ENCODE measurements around the gene GUCY1A1. TPM values are rescaled to one million over a fixed set of nuclear protein-coding genes. Genes with fewer than 3 reads are reported as not detected.

The GUCY1A1 gene
- total and polyA plus RNA-seq, 9 donors, result 10.2 to 18.3 (median 13.7) TPM

DNA sequence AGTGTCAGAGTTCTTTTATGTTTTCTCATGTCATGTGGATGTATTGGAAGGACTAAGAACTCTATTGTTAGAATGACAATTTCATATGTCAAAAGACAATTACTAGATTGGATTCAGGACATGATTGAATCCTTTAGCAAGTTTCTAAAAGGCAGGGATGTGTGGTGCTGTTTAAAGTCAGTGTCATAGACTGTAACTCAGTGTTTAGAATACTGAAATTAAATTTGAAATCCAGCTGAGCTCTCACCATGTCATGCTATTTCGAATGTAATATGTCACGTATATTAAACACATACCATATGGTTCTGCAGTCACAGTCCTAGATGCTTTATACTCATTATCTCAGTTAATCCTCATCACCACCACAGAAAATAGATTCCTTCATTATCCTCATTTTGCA, 100.0 kb downstream of the GUCY1A1 start:
- no peak for DNase-seq
- Histone ChIP-seq H3K27ac (ENCODE audit: low read length) (no peak overlapping the region), H3K9me3 (replicated peaks; ENCODE audit: control insufficient read depth, low read depth, low read length) (no peaks in the 10 kb centered on the region), H3K36me3 (ENCODE audit: control insufficient read depth, insufficient read depth, low read length) (no peaks in the 10 kb centered on the region), H3K4me1 (ENCODE audit: control insufficient read depth, insufficient read depth, low read length) (peaks cover 3% of the 10 kb centered on the region), H3K27me3 (ENCODE audit: control insufficient read depth, insufficient read depth, low read length) (no peaks in the 10 kb centered on the region), H3K4me3 (ENCODE audit: low read length) (no peak overlapping the region)
- no CpG with 5 or more reads among the region's 2 CpGs for WGBS (ENCODE audit: insufficient coverage)

DNA sequence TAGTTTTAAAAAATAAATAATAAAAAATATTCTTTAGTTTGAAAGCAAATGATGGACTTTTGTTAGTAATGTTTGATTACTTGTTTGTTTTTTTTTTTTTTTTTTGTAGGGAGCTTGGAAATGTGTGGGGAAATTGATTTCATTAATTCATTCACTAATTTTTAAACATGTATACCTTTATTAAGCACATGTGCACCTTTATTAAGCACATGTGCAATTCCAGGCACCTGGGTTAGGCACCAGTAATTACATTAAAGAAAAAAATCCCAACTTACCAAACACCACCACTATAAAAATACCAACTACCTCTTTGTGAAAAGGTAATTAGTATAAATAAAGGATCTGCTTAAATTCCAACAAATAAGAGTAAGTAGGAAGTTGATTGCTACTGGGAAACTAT, 101.7 kb downstream of the GUCY1A1 start:
- Histone ChIP-seq H3K4me1 (ENCODE audit: control insufficient read depth, insufficient read depth, low read length) (no peaks in the 10 kb centered on the region), H3K4me3 (ENCODE audit: low read length) (no peak overlapping the region), H3K36me3 (ENCODE audit: control insufficient read depth, insufficient read depth, low read length) (no peaks in the 10 kb centered on the region), H3K9me3 (replicated peaks; ENCODE audit: control insufficient read depth, low read depth, low read length) (no peaks in the 10 kb centered on the region), H3K27ac (ENCODE audit: low read length) (no peak overlapping the region), H3K27me3 (ENCODE audit: control insufficient read depth, insufficient read depth, low read length) (no peaks in the 10 kb centered on the region)
- DNase-seq, result no peak

DNA sequence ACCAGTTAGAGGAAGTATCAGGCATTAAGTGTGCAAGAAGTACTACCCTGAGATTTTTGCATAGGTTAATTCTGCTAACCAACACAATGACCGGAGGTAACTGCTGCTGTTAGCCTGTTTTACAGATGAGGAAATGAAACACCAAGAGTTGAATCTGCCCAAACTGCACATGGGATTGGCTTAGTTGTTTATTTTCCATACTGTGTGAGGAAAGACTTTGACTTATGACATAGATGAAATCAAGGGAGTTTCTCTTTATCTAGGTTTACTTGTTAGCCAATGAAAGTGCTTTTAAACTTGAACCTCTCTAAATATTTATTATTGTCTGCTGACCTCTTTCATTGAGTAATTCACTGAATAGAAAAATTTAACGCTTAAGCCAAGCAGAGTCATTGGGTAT, 102.4 kb downstream of the GUCY1A1 start:
- no peaks in the 10 kb centered on the region for H3K4me1 ChIP-seq (ENCODE audit: control insufficient read depth, insufficient read depth, low read length)

DNA sequence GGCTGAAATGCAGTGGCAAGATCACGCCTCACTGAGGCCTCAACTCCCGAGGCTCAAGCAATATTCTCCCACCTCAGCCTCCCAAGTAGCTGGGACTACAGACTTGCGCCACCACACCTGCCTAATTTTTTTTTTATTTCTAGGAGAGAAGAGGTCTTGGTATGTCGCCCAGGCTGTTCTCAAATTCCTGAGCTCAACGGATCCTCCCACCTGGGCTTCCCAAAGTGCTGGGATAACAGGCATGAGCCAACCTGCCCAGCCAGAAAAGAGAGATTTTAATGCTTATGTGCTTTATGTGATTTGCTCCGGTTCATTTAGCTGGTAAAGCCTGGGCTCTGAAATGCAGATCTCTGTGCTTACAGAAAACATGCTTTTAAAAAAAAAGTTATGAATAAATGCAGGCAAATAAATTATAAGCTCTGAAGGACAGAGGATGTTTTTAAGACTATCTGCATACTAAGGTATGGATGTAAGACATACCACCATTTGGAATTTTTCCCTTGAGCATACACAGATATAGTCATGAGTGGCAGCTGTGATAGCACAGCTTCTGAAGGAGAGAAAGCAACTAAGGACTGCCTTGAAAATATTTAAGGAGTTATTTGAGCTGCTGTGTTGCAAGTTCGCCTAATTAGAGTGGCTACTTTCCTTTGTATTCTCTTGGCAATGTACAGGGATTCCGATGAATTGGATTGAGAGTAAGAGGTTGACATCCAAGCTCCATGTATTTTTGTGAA, 106.0 kb downstream of the GUCY1A1 start:
- Histone ChIP-seq H3K27ac (ENCODE audit: low read length) (no peak overlapping the region), H3K27me3 (ENCODE audit: control insufficient read depth, insufficient read depth, low read length) (no peaks in the 10 kb centered on the region), H3K4me3 (ENCODE audit: low read length) (no peak overlapping the region), H3K36me3 (ENCODE audit: control insufficient read depth, insufficient read depth, low read length) (peaks cover 3% of the 10 kb centered on the region), H3K4me1 (ENCODE audit: control insufficient read depth, insufficient read depth, low read length) (no peaks in the 10 kb centered on the region), H3K9me3 (replicated peaks; ENCODE audit: control insufficient read depth, low read depth, low read length) (no peaks in the 10 kb centered on the region)
- 81% methylated on average over 4 of the region's 8 CpGs for WGBS (ENCODE audit: insufficient coverage)
- DNase-seq, result no peak

More for the DNA sequence above, 102.4 kb downstream of the GUCY1A1 start:
- Histone ChIP-seq H3K27ac (ENCODE audit: low read length) (no peak overlapping the region), H3K27me3 (ENCODE audit: control insufficient read depth, insufficient read depth, low read length) (no peaks in the 10 kb centered on the region), H3K4me3 (ENCODE audit: low read length) (no peak overlapping the region), H3K36me3 (ENCODE audit: control insufficient read depth, insufficient read depth, low read length) (no peaks in the 10 kb centered on the region), H3K9me3 (replicated peaks; ENCODE audit: control insufficient read depth, low read depth, low read length) (no peaks in the 10 kb centered on the region)
- WGBS (ENCODE audit: insufficient coverage), result no CpG with 5 or more reads among the region's 2 CpGs
- DNase-seq, result peak; percentile 50

DNA sequence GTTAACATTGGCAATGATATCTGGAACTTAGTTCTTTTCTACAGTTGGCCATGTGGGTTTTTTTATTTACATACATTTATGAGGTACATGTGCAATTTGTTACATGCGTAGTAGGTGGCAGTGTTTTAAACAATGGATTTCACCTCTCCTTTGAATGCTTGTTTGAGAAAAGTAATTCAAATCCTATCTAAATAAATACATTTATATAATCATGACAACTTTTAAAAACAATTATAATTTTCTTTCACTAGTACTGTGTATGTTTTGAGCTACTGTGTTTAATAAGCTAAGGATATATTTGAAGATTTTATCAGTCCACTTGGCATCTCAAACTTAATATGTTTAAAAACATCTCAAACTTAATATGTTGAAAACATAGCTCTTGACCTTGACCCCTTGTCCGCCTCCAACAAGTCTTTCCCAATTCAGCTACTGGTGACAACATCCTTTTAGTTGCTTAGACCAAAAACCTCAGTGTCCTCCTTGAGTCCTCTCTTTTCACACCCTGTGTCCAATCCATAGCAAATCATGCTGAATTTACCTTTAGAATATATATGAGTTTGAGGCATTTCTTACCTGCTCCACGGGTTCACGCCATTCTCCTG, 106.7 kb downstream of the GUCY1A1 start:
- H3K9me3 ChIP-seq (replicated peaks; ENCODE audit: control insufficient read depth, low read depth, low read length), result no peaks in the 10 kb centered on the region
- H3K4me1 ChIP-seq (ENCODE audit: control insufficient read depth, insufficient read depth, low read length), result no peaks in the 10 kb centered on the region
- 93% methylated on average over 2 of the region's 4 CpGs for WGBS (ENCODE audit: insufficient coverage)
- no peak overlapping the region for H3K4me3 ChIP-seq (ENCODE audit: low read length)
- DNase-seq, result no peak
- H3K27ac ChIP-seq (ENCODE audit: low read length), result no peak overlapping the region
- peaks cover 3% of the 10 kb centered on the region for H3K36me3 ChIP-seq (ENCODE audit: control insufficient read depth, insufficient read depth, low read length)
- no peaks in the 10 kb centered on the region for H3K27me3 ChIP-seq (ENCODE audit: control insufficient read depth, insufficient read depth, low read length)

DNA sequence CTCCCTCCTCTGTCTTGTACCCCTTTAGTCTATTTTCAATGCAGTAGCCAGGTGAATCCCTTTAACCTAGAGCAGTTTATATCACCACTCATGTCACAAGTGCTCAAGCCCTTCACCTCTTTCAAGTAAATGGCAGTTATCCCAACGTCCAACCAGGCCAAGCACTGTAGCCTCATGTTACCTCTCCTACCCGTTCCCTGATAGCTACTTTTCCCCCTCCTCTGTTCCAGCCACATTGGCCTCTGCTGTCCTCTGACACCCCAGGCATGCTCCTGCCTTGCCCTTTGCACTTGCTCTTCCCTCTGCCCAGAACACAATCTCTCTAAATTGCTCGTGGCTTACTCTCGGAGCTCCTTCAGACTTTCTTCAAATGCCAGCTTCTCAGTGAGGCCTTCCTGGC, 107.4 kb downstream of the GUCY1A1 start:
- Histone ChIP-seq H3K27ac (ENCODE audit: low read length) (no peak overlapping the region), H3K4me1 (ENCODE audit: control insufficient read depth, insufficient read depth, low read length) (no peaks in the 10 kb centered on the region), H3K4me3 (ENCODE audit: low read length) (no peak overlapping the region), H3K27me3 (ENCODE audit: control insufficient read depth, insufficient read depth, low read length) (no peaks in the 10 kb centered on the region), H3K36me3 (ENCODE audit: control insufficient read depth, insufficient read depth, low read length) (peaks cover 3% of the 10 kb centered on the region), H3K9me3 (replicated peaks; ENCODE audit: control insufficient read depth, low read depth, low read length) (no peaks in the 10 kb centered on the region)
- WGBS (ENCODE audit: insufficient coverage), result 85% methylated on average over 4 of the region's 4 CpGs
- DNase-seq, result no peak

DNA sequence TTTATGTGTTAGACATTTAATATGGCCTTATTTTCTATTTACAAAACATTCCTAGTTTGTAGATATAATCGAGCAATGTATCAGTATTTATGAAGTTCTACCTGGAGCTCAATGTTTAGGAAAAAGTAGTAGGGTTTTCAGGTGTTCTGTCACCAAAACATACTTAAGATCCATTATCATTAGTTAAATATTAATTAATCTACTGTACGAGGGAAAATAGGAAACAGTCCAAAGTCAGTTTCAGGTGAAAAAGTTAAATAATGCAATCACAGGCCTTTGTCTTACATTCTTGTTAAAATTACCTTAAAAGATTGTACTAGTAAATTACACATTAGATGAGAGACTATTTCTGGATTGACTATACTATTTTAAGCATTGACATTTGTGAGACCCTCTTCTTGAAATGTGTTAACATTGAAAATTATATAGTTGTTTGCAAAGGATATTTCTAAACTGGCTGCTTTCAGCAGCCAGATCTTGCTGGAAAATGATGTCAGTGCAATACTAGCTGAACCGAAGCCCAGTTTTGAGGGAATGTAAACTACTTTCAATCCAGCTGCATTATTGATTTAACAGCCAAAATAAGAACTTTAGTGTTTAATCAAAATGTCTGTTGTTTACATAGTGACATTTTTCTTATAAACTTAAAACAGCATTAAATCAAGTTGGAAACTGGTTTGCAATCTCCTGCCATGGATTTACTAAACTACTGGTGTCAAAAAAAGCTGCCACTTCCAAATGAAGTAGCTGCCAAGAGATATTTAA, 111.5 kb downstream of the GUCY1A1 start:
- H3K27me3 ChIP-seq (ENCODE audit: control insufficient read depth, insufficient read depth, low read length), result no peaks in the 10 kb centered on the region
- H3K27ac ChIP-seq (ENCODE audit: low read length), result peak overlapping the region; percentile 75
- H3K9me3 ChIP-seq (replicated peaks; ENCODE audit: control insufficient read depth, low read depth, low read length), result no peaks in the 10 kb centered on the region
- no peaks in the 10 kb centered on the region for H3K4me1 ChIP-seq (ENCODE audit: control insufficient read depth, insufficient read depth, low read length)
- H3K4me3 ChIP-seq (ENCODE audit: low read length), result no peak overlapping the region
- peaks cover 3% of the 10 kb centered on the region for H3K36me3 ChIP-seq (ENCODE audit: control insufficient read depth, insufficient read depth, low read length)
- no CpG with 5 or more reads among the region's 3 CpGs for WGBS (ENCODE audit: insufficient coverage)
- peak; percentile 96 for DNase-seq

DNA sequence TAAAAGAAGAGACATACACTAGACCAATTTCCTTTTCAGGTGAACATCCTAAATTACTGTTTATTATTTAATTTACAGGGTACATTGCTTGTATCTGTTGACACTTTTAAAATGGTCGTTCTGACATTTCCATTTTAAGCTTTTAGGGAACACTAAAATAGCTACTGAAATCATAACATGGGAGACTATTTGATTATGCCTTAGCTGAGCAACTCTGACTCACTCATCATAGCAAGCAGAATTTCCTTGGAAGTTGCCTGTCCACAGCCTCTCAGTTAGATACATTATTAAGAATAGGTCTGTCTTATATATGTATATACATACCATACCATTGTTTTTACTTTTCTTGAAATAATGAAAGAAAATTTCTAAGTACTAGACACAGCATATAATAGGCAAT, 114.1 kb downstream of the GUCY1A1 start:
- WGBS (ENCODE audit: insufficient coverage), result no CpG with 5 or more reads among the region's 1 CpG
- Histone ChIP-seq H3K4me3 (ENCODE audit: low read length) (no peak overlapping the region), H3K9me3 (replicated peaks; ENCODE audit: control insufficient read depth, low read depth, low read length) (no peaks in the 10 kb centered on the region), H3K4me1 (ENCODE audit: control insufficient read depth, insufficient read depth, low read length) (no peaks in the 10 kb centered on the region), H3K36me3 (ENCODE audit: control insufficient read depth, insufficient read depth, low read length) (no peaks in the 10 kb centered on the region), H3K27ac (ENCODE audit: low read length) (no peak overlapping the region), H3K27me3 (ENCODE audit: control insufficient read depth, insufficient read depth, low read length) (no peaks in the 10 kb centered on the region)
- no peak for DNase-seq

DNA sequence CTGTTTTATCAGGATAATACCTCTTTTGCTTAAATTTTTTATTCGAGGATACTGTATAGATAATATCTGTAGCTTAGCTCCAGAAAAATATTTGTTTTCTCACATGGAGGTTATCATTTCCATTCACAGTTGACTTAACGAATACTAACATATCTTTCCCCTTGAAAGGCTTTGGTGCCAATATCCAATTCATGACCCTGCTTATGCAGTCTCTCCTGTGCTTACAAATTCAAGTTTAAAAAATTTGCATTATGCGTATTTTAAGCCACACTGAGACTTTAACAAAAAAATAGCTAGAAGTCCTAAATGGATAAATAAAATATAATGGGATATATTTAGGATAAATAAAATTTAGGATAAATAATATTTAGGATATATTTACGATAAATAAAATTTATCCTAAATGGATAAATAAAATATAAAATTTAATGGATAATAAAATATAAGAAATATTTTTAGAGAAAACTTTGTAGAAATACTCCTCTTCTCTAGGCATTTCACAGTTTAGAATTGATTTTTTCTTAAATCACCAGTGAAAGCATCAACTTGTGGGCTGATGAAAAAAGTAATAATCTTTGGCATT, 114.7 kb downstream of the GUCY1A1 start:
- Histone ChIP-seq H3K27me3 (ENCODE audit: control insufficient read depth, insufficient read depth, low read length) (no peaks in the 10 kb centered on the region), H3K36me3 (ENCODE audit: control insufficient read depth, insufficient read depth, low read length) (no peaks in the 10 kb centered on the region), H3K4me1 (ENCODE audit: control insufficient read depth, insufficient read depth, low read length) (no peaks in the 10 kb centered on the region), H3K9me3 (replicated peaks; ENCODE audit: control insufficient read depth, low read depth, low read length) (no peaks in the 10 kb centered on the region), H3K27ac (ENCODE audit: low read length) (no peak overlapping the region), H3K4me3 (ENCODE audit: low read length) (no peak overlapping the region)
- WGBS (ENCODE audit: insufficient coverage), result 100% methylated on average over 1 of the region's 4 CpGs
- DNase-seq, result no peak

Measured in muscle of leg (tissue), 11 donors.